Esophagus squamous epithelium (tissue), 4 donors: ENCODE results near the gene FSTL4.
"Not testable (repeated sequence)": the region's sequence is repeated elsewhere in the genome, so short reads cannot be mapped to it uniquely, and the experiment has no call there.

Experiments used
- CTCF ChIP-seq, 6 experiments: fragments of 450-650 bp in 4 of 6; fragments of 200-600 bp in 2 of 6; sonication (generic) in 2 of 6; IDR thresholded peaks; one replicate each; pipeline ENCODE4 v1.5.1; 2016 to 2019; ENCODE audit warnings: antibody characterized with exemption in 6 of 6, mild to moderate bottlenecking in 4 of 6, moderate library complexity in 4 of 6
- POLR2A ChIP-seq, 4 donors: fragments of 450-650 bp; IDR thresholded peaks; one replicate each; pipeline ENCODE4 v1.6.1; 2017; ENCODE audit warnings: antibody characterized with exemption in 4 of 4, mild to moderate bottlenecking in 4 of 4, moderate library complexity in 3 of 4

- not testable (repeated sequence) for TF ChIP-seq POLR2A, CTCF (IDR thresholded peaks at IDR 0.05)
Observed at GRCh38 chr5:133535241-133535929, 77.0 kb downstream of the FSTL4 start.
